NCI-H460 (cell line): ENCODE measurements around the gene TMEM100. TPM values are rescaled to one million over a fixed set of nuclear protein-coding genes. Genes with fewer than 3 reads are reported as not detected.

Source experiments
- DNase-seq: peaks from one replicate; pipeline ENCODE4 v3.0.0-alpha.2; 2016; ENCODE audit warnings: low read depth; ENCODE audit errors: extremely low read depth
- total RNA-seq: library from RNA; depleted of rRNA; stranded (reverse); fragments of >200 nt; shearing (Covaris generic); gene quantifications from 2 replicates; pipeline ENCODE4 v1.2.3, GENCODE V29; 2014

Gene TMEM100
- total RNA-seq, 1 experiment from 2014 or later = 49.6 TPM

- no peak for DNase-seq
Measured at GRCh38 chr17:55720919-55721836, 1.5 kb downstream of the TMEM100 start.

GRCh38 chr17:55717898-55718735, 4.5 kb downstream of the TMEM100 start:
- DNase-seq = peak; percentile 81

- DNase-seq = no peak
Measured at GRCh38 chr17:55717432-55717831, 5.2 kb downstream of the TMEM100 start.

GRCh38 chr17:55710829-55711496, 11.7 kb downstream of the TMEM100 start:
- peak; percentile 77 for DNase-seq

GRCh38 chr17:55710410-55710809, 12.3 kb downstream of the TMEM100 start:
- peak; percentile 83 for DNase-seq

- DNase-seq = no peak
Measured at GRCh38 chr17:55709984-55710383, 12.7 kb downstream of the TMEM100 start.

GRCh38 chr17:55709440-55709839, 13.2 kb downstream of the TMEM100 start:
- DNase-seq = no peak

GRCh38 chr17:55708175-55708974, 14.3 kb downstream of the TMEM100 start:
- no peak for DNase-seq

GRCh38 chr17:55706808-55707773, 15.6 kb downstream of the TMEM100 start:
- no peak for DNase-seq

GRCh38 chr17:55705847-55706246, 16.8 kb downstream of the TMEM100 start:
- DNase-seq = no peak

- no peak for DNase-seq
Measured at GRCh38 chr17:55704401-55704800, 18.3 kb downstream of the TMEM100 start.

- no peak for DNase-seq
Measured at GRCh38 chr17:55702150-55702549, 20.5 kb downstream of the TMEM100 start.

GRCh38 chr17:55699181-55699860, 23.3 kb downstream of the TMEM100 start:
- no peak for DNase-seq

- no peak for DNase-seq
Measured at GRCh38 chr17:55694286-55694910, 28.3 kb downstream of the TMEM100 start.

- DNase-seq = no peak
Measured at GRCh38 chr17:55693254-55694216, 29.1 kb downstream of the TMEM100 start.

- no peak for DNase-seq
Measured at GRCh38 chr17:55692276-55692675, 30.4 kb downstream of the TMEM100 start.

- DNase-seq = no peak
Measured at GRCh38 chr17:55691666-55692065, 31.0 kb downstream of the TMEM100 start.
